Thyroid gland (tissue), 4 donors: ENCODE data around the gene SRBD1.

ENCODE experiments used
- POLR2A ChIP-seq, 2 donors: fragments of 450-650 bp; IDR thresholded peaks; one replicate each; pipeline ENCODE4 v1.6.1; 2017; ENCODE audit warnings: antibody characterized with exemption in 2 of 2, mild to moderate bottlenecking in 2 of 2, moderate library complexity in 1 of 2
- TF ChIP-seq, protein P1 (sequence below), 6 experiments: fragments of 200-600 bp in 3 of 6; fragments of 450-650 bp in 3 of 6; sonication (generic) in 3 of 6; IDR thresholded peaks; one replicate each; pipeline ENCODE4 v1.5.1; 2016 to 2019; ENCODE audit warnings: antibody characterized with exemption in 6 of 6, mild to moderate bottlenecking in 2 of 6, inconsistent platforms in 1 of 6, moderate library complexity in 1 of 6

DNA sequence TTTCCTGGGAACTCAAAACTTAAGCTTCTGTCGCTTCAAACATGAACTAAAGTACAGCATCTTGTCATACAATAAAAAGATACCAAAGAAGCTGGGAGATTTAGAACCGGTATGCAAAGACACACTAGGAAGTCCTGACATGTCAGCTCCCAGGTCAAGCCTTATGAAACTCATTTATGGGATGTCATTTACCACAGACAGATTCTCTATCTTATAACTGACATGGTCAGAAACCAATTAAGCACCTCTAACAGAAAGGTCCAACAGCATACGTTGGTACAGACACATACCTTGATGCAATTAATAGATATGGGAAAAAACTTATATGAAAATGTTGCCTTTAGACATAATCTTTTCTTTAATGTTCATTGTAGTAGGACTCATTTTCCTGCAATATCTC lies 169.0 kb downstream of the SRBD1 start:
- TF ChIP-seq, protein P1, sequence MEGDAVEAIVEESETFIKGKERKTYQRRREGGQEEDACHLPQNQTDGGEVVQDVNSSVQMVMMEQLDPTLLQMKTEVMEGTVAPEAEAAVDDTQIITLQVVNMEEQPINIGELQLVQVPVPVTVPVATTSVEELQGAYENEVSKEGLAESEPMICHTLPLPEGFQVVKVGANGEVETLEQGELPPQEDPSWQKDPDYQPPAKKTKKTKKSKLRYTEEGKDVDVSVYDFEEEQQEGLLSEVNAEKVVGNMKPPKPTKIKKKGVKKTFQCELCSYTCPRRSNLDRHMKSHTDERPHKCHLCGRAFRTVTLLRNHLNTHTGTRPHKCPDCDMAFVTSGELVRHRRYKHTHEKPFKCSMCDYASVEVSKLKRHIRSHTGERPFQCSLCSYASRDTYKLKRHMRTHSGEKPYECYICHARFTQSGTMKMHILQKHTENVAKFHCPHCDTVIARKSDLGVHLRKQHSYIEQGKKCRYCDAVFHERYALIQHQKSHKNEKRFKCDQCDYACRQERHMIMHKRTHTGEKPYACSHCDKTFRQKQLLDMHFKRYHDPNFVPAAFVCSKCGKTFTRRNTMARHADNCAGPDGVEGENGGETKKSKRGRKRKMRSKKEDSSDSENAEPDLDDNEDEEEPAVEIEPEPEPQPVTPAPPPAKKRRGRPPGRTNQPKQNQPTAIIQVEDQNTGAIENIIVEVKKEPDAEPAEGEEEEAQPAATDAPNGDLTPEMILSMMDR (IDR thresholded peaks at IDR 0.05), result no peak
- no peak for TF ChIP-seq POLR2A (IDR thresholded peaks at IDR 0.05)
